Endothelial cell (in vitro differentiated cells): ENCODE data around the gene AIM2. TPM values are rescaled to one million over a fixed set of nuclear protein-coding genes. Genes with fewer than 3 reads are reported as not detected.
"Not testable (repeated sequence)": the region's sequence is repeated elsewhere in the genome, so short reads cannot be mapped to it uniquely, and the experiment has no call there.

Experiments used
- DNase-seq: peaks from one replicate; pipeline ENCODE4 v3.0.0; 2021; ENCODE audit warnings: low spot score
- H3K27ac Mint-ChIP-seq: one replicate; pipeline ENCODE4 v1.8.0; 2021; ENCODE audit warnings: mixed read lengths, inconsistent platforms; ENCODE audit not compliant: unreplicated experiment
- H3K27me3 Mint-ChIP-seq: one replicate; pipeline ENCODE4 v1.8.0; 2021; ENCODE audit warnings: mild to moderate bottlenecking, moderate library complexity, mixed read lengths, inconsistent platforms; ENCODE audit not compliant: unreplicated experiment
- H3K36me3 Mint-ChIP-seq: one replicate; pipeline ENCODE4 v1.8.0; 2021; ENCODE audit warnings: mild to moderate bottlenecking, low read depth, mixed read lengths, inconsistent platforms; ENCODE audit not compliant: unreplicated experiment
- H3K4me1 Mint-ChIP-seq: one replicate; pipeline ENCODE4 v1.8.0; 2021; ENCODE audit warnings: mild to moderate bottlenecking, mixed read lengths, inconsistent platforms; ENCODE audit not compliant: unreplicated experiment
- H3K4me3 Mint-ChIP-seq: one replicate; pipeline ENCODE4 v1.8.0; 2021; ENCODE audit warnings: mild to moderate bottlenecking, mixed read lengths, inconsistent platforms; ENCODE audit not compliant: unreplicated experiment
- H3K9me3 Mint-ChIP-seq: one replicate; pipeline ENCODE4 v1.8.0; 2021; ENCODE audit warnings: mixed read lengths, inconsistent platforms; ENCODE audit not compliant: unreplicated experiment
- CTCF ChIP-seq: fragments of 200-600 bp; sonication (generic); IDR thresholded peaks from one replicate; pipeline ENCODE4 v1.5.0; 2021; ENCODE audit warnings: antibody characterized with exemption; ENCODE audit not compliant: unreplicated experiment
- total RNA-seq: library from RNA; stranded (reverse); fragmentation: NEBNext Ultra II Directional; extraction: Animal tissue kit (Norgen Biotek cat#: 25700); gene quantifications from one replicate; pipeline ENCODE4 v1.2.1, GENCODE V29; 2021; ENCODE audit not compliant: unreplicated experiment

Gene AIM2
- total RNA-seq, 1 donor from 2014 or later: 29.2 TPM

DNA sequence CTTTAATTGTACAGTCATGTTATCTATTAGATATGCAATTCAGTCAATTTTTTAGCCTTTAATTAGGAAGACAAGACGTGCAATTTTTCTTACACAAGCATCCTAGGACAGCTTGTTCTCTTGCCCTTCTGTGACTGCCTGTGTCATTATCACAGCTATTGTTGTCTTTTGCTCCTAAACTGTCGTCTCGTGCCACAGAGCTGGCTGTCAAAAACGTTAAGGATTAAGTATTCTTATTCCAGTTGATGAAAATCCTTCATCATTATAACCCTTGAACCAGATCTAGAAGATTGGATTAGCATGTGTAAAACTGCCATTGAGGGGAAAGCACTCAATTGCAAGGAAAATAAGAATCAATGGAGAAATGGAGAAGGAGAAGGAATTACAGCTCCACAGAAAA lies 43.8 kb upstream of the AIM2 start:
- no peak for TF ChIP-seq CTCF
- no peaks in the 10 kb centered on the region for H3K9me3 Mint-ChIP-seq
- H3K4me1 Mint-ChIP-seq: peaks cover 7% of the 10 kb centered on the region
- H3K36me3 Mint-ChIP-seq: peaks cover 12% of the 10 kb centered on the region
- no peaks in the 10 kb centered on the region for H3K27me3 Mint-ChIP-seq
- no peak overlapping the region for H3K4me3 Mint-ChIP-seq
- H3K27ac Mint-ChIP-seq: no peak overlapping the region
- DNase-seq: no peak

DNA sequence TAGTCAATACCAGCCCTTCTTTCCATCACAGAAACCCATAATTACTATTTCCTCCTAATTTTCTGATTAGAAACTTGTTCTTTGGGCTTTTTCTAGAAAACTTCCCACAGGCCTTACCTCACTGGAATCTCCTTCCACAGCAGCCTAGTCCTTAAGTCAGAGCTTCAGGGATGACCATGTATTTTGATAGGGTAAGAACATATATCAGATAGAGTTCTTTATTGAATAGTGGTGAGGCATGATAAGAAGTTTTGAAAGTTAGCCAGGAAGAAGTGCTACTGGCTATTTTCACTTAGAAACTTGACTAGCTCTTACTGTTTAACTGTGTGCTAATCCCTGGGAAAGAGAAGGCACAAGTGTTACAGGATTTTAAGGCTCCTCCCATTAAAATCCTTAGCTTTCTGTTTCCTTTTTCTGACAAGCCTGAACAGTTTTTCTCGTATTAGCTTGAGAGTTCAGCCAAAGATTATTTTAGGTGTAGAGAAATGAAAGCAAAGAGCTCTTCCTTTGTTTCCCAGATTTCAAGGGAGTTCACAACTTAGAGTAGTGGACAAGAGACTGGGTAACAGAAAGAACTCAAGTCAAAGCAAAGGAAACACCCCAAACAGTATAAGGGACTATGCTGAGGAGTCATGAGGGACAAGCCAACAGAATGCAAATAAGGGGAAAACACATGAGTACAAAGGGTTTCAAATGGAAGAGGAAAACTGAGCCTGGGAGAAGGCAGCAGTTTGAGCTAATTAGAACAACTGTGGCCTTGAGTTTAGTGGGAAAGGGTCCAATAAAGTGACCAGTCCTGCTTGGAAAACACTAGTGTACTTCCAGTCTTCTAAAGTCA lies 37.2 kb upstream of the AIM2 start:
- peaks cover 3% of the 10 kb centered on the region for H3K27me3 Mint-ChIP-seq
- H3K27ac Mint-ChIP-seq: no peak overlapping the region
- H3K4me3 Mint-ChIP-seq: no peak overlapping the region
- no peaks in the 10 kb centered on the region for H3K9me3 Mint-ChIP-seq
- TF ChIP-seq CTCF: no peak
- peaks cover 4% of the 10 kb centered on the region for H3K36me3 Mint-ChIP-seq
- no peak for DNase-seq
- peaks cover 7% of the 10 kb centered on the region for H3K4me1 Mint-ChIP-seq

GRCh38 chr1:159103021-159103420 lies 26.5 kb upstream of the AIM2 start:
- H3K27me3 Mint-ChIP-seq, H3K9me3 Mint-ChIP-seq, H3K27ac Mint-ChIP-seq, H3K4me3 Mint-ChIP-seq, DNase-seq: not testable (repeated sequence)
- Mint-ChIP-seq H3K36me3 (peaks cover 23% of the 10 kb centered on the region), H3K4me1 (peaks cover 15% of the 10 kb centered on the region)

GRCh38 chr1:159100589-159100988 lies 24.0 kb upstream of the AIM2 start:
- TF ChIP-seq CTCF: no peak
- no peak for DNase-seq
- H3K27me3 Mint-ChIP-seq: peaks cover 2% of the 10 kb centered on the region

DNA sequence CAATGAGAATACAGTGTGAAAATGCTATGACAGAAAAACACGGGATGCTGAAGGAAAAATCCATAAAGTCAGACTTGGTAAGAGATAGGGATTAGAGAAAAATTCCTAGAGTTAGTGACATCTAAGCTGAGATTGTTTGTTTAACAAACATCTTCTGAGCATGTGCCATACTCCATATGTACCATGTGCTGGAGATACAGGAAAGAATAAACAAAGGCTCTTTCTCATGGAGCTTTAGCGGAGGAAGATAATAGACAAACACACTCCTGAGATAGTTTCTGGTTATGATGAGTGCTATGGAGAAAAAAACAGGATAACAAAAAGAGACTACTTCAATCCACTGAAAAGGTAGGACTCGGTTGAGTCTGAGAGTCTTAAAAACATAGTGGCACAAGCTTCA lies 22.0 kb upstream of the AIM2 start:
- TF ChIP-seq CTCF: no peak
- peaks cover 15% of the 10 kb centered on the region for H3K4me1 Mint-ChIP-seq
- peaks cover 2% of the 10 kb centered on the region for H3K27me3 Mint-ChIP-seq
- H3K27ac Mint-ChIP-seq: no peak overlapping the region
- no peak for DNase-seq
- no peaks in the 10 kb centered on the region for H3K9me3 Mint-ChIP-seq
- H3K4me3 Mint-ChIP-seq: no peak overlapping the region
- peaks cover 19% of the 10 kb centered on the region for H3K36me3 Mint-ChIP-seq

More at GRCh38 chr1:159100589-159100988, 24.0 kb upstream of the AIM2 start:
- H3K27ac Mint-ChIP-seq: no peak overlapping the region
- no peak overlapping the region for H3K4me3 Mint-ChIP-seq
- H3K36me3 Mint-ChIP-seq: peaks cover 23% of the 10 kb centered on the region
- H3K4me1 Mint-ChIP-seq: peaks cover 15% of the 10 kb centered on the region
- no peaks in the 10 kb centered on the region for H3K9me3 Mint-ChIP-seq
